Measurements from ENCODE around the gene GALNT18.

GALNT18 gene

DNA sequence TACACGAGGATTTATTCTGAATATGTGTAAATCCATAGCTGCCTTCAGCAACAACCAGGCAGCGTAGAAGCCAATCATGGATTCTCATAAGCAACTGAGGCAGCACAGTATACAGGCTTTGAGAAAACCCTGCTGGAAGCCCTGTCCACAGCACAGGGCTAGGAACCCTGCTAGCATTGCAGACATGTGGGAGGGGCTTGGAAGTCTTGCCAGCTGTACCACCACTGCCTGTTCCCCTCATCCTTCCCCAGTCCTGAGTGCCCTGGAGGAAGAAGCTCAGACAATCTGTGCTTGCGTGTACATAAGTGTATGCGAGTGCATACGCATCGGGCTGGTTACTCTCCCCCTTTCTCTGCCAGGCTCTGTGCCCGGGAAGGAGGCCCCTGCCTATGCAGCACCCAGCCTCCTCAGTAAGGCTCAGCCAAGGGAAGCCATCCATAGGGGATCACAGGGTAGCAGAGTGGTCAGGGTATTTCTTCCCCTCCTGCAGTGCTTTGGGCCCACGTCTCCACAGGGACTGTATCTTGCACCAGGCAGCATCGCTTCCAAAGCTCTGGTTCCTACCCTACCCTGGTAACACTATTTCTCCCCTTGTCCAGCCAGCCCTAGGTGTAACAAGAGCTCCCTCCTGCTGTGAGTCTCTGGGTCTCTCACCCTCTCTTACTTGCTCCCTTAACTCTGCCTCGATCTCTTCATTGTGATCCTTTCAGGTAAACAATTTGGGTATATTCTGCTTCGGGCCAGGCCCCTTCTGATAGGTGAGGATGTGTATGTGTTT, 90.5 kb downstream of the GALNT18 start:
- no peak for DNase-seq

DNA sequence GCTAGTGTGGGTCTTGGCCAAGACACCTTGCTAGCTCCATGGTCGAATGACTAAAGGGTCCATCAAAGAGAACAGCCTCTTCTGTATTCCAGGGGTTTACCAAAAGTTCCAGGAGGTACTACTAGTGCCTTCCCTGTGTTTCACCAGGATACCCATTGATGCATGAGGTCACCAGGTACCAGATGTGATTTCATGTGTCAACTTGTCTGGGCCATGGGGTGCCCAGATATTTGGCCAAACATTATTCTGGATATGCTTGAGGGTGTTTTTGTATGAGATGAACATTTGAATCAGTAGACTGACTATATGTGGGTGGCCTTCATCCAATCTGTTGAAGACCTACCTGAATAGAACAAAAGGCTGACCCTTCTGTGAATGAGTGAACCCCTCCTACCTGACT, 92.8 kb downstream of the GALNT18 start:
- no peak for DNase-seq

DNA sequence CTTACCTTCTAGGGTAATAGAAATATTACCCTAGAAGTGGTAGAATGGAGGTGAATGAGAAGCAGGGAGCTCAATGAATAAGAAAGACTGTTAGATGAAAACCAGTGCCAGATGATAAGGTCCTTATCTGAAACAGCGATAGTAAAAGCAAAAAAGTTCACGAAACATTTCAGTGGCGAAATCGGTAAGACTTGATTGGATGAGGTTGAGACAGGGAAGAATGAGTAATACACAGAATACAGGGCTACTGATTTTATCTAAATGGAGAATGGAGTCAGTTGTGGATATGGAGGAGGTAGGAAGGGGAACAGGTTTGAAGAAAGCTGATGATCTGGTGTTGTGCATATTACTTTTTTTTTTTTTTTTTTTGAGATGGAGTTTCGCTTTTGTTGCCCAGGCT, 96.5 kb downstream of the GALNT18 start:
- no peak for DNase-seq

DNA sequence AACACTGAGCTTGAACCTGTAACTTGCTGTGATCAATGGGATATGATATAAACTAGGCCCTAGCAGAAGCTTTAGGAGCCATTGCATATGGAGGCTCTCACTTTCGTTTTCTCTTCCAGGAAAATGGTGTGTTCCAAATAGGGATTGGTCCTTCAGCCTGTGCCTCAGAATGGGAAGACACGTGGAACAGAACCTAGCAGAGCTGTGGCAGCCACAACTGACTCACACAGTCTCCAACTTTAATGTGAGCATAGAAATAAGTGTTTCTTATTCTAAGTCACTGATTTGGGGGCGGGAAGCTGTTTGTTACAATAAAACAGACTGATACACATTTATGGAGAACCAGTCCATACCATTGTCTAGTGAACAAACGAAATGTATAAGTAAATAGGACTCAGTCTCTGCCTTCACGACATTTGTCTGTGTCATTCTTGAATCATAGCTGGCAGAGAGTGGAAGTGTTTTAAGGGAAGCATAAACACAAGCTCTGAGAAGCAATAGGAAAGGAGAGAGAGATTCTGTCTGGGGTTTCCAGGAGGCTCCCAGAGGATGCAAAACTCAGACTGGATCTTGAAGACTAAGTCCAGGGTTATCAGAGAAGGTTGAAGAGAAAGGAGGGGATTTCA, 97.3 kb downstream of the GALNT18 start:
- no peak for DNase-seq

DNA sequence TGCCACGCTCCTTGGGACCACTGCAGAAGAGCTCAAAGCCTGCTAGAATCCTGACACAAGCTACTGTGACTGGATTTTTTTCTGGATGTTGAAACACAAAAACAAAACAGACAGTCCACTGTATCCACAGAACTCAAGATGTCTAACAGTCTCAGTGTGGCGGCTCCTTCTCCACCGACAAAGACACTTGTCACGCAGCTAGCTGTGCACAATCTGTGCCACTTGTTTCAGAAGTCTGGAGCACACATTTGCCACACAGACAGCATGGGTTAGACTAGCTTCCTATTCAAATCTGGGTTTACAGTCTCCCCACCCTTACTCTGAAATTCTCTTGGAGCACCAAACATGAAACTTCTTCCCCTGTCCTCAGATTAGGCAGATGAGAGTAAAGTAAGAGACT, 99.2 kb downstream of the GALNT18 start:
- no peak for DNase-seq

DNA sequence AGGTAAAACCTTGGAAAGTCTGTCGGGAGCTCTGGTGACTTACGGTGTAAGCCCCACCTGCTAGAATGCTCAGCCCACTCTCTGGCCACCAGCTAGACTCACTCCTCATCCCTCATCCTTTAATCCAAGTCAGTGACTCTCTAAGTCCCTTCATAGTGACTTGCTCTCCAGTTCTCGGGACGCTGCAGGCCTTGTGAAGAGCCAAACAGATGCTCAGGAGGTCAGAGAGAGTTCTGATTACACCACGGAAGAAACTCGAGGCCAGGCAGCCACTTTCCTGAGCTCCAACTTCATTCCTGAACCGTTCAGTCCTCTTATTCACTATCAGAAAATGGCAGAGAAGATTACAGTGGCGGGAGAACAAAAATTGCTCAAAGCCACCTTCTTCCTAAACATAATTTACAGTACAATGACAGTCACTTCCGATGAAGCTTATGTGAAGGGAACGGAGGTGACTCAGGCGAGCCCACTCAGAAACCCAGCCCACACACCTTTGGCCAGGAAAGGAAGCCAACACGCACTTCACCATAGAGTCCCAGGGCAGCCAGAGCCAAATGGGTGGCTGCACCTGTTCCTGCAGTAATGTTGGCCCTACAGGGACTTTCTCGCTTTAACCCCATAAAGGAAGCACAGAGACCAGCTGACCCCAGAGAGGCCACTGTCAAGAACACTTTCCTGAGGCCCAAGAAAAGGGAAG, 100.4 kb downstream of the GALNT18 start:
- DNase-seq = no peak

DNA sequence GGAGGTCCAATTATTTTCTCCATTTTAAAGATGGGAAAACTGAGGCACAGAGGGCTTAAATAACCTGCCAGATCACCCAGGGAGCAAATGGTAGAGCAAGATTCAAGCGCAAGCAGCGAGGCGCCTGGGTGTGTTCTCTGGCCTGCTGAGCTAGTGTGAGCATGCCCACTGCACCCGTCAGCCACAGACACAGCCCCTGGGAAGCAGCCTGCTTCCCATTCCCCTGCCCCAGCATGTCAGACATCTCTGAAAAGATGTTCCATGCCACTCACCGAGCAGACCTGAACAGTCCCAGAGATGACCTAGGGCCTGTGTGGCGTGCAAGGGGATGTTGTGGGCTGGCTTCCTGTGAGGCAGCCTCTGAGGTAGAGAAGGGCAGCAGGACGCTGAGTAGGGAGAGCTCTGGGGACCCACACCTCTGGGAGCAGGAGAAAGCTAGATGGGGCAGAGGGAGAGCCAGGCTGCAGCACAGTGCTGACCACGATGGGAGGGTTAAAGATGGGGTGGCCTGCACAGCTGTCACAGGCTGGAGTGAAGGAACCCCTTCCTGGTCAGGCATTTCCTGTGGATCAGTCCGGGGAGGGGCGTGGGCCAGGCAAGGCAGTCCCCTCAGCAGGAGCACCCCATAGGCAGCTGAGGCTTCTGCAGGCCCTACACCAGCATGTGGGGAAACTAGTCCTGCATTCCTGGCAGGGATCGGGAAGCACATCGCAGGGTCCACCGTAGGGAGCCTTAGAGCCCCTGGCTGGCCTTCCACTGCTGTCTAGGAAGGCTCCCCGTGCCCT, 101.4 kb downstream of the GALNT18 start:
- DNase-seq = no peak

DNA sequence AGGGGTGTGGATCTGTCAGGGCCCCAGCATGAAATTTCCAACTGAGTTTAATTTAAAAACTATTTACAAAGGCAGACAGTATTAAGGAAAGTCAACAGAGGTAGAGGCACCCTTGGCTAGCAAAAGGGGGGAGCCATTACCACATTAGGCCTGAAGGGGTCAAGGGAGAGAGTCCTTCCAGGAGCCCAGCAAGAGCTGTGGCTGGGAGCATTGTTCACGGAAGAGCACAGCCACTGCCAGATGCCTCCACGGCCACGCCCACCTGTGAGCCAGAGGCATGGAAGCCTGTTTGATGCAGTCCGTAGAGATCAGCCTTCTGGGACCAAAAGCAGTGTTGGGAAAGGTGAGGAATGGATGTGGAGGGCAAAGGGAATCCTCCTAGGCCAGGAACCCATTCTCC, 102.6 kb downstream of the GALNT18 start:
- DNase-seq = no peak

DNA sequence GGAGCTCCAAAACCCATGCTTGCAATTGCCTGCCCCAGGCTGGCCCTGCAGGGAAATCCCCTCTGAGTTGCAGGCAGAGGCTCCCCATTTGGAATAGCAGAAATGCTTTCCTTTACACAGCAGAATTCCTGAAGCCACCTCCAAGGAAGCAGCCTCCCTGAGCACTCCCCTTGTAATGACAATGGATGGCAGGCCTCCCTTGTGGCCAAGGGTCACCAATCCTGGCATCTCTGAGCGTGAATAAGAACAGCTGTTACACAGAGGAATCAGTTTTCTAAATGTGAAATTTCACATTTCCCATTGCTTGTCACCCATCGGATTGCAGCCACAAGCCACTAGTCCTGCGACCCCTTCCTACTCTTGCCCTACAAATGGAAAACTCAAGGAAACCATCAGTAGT, 107.6 kb downstream of the GALNT18 start:
- no peak for DNase-seq

DNA sequence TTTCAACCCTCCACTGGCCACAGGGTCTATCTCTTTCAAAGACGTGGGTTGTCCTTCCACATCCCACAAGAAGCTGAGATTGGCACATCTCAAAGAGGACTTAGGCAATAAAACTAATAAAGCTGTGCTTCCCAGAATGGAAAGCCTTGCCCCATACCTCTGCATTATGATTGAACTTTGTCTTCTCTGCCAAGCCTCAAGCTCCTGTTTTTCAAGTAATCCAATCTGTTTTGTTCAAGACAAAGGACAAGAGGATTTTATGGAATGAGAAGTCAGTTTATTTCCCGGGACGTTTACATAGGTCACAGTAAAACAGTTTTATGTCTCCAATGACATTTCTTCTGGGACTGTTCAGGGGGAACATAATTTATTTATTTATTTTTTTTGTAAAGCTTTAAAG, 108.4 kb downstream of the GALNT18 start:
- no peak for DNase-seq

DNA sequence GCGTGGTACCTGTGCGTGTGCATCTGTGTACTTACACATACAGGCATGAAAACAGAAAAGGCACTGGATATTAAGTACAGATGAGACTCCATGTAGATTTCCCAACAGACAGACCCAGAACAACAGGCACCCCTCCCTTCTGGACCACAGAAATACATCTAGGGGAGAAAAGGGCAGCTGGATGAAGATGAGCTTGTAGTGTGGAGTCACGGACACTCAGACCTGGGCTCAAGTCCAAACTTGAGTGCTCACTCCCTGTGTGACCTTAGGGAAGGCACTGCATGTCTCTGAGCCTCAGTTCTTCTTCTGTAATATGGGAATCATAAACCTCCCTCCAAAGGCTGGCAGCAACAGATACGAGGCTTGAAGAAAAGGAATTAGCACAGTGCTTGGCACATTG, 108.9 kb downstream of the GALNT18 start:
- no peak for DNase-seq

DNA sequence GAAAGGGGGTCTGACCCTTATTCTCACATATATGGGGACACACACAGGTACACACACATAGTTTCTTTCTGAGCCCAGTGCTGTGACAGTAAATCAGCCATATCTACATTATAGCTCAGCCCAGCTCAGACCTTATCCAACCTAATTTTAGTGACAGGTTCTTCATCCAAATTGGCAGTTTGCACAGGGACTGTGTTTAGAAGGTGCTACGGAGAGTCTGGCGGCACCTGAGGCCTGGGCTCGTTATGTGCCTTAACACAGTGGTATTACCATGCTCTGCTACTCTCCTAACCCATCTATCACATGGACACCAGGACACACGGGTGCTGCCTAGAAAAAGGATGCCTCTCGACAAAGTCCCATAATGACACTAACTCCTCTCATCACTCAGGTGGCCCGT, 109.3 kb downstream of the GALNT18 start:
- DNase-seq = no peak

DNA sequence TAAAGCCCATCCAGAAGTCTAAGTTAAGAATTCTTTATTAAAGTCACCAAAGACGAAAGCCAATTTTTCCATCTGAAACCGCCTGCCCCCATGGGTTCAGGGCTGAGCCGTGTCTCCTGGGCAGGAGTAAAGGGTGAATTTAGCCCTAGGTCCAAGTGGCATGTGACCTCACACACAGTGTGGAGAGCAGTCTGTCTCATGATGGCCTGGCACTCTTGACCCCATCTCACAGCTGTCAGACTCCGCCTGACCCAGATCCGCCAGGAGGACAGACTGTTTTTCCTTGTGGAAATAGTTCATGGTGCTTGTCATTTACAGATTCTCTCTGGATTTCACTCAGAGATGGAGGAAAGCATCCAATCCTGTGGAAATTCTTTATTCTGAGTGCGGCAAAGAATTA, 109.7 kb downstream of the GALNT18 start:
- no peak for DNase-seq

DNA sequence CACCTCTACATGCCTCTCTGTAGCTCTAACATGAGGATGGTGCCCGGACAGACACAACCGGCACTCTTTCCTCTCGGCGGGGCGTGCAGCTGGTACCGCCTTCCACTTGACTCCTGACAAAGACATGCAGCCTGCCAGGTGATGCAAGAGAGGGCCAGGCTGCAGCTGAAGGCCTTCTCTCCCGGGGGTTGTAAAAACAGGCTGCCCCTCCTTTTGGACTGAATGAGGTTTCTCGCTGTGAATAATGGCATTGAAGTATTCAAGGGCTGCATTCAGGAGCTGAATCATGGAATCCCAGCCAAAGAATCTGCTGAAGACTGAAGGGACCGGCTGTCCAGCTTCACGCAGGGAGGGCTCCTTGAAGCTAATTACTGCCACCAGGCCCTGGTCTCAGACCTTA, 110.9 kb downstream of the GALNT18 start:
- DNase-seq = no peak

DNA sequence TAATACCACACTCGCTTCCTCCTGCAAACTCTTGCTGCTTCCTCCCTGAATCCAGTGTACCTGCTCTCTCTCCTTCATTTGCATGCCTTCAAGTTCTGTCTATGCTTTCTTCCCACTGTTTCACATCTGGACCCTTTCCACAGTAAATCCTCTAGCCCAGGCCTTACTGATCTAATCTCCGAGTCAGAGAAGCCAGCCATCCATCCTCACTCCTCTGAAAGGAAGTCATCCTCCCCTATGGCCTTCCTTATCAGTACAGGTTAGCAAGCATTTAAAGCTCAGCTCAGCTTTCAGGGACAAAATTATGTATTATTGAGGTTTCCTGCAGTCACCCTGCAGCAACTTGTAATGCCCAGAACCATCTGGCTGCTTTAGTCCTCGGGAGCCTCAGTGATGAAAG, 116.1 kb downstream of the GALNT18 start:
- DNase-seq = no peak

DNA sequence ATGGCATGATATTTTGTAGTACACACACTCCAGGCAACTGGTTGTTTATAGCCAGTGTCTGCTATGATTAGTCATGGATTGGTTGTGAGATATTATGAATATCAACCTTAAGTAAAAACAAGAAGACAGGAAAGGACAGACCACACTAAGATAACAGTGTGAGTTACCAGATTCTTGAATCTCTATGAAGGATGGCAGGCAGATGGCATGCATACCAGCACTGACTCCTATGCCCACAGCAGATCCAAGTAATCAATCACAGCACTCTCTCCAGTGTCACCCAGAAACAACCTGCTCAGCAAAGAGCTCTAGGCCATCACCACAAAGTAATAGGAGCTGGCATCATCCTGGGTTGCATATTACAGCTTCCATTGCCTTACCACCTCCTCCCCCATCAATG, 116.6 kb downstream of the GALNT18 start:
- no peak for DNase-seq

DNA sequence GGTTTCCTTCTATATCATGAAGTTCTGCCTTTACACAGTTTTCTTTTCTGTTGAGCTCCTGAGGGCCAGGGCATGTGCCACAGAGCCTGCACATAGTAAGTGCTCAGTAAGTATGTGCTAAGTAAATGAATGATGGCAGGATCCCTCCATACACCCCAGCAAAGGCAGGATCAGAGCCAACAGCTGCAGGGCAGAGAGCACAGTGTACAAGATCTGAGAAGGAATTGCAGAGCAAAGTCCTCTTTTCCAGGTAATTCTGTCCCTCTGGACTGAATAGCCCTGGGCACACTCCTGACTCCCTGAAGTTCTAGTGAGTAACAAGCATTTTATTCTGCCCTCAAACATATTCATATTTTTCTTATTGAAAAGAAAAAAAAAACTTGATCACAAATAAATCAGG, 117.7 kb downstream of the GALNT18 start:
- no peak for DNase-seq

DNA sequence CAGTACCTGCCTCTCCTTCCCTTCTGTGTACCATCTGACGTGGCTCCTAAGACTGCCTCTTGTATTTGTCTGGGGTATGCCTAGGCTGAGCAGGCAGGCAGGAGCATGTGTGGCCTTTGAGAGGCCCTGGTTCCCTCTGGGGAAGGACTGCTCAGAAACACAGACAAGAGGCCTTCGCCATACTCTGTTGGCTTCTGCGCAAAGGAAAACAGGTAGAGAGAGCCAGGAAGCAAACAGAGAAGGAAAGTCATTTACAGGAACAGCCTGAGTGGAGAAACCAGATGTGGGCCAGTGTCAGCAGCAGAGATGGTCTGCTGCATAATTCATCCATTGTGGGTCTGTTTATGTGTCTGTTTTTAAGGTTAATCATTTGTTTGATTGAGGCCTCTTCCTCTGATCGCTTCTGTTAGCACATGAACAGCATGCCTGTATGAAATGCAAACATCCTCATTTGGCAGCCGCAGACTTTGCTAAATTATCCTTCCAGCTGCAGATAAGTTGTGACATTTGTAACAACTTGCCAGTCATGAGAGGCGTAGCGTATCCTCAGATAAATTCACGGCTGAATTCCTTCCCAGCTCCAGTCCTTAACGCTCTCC, 119.4 kb downstream of the GALNT18 start:
- DNase-seq = no peak

DNA sequence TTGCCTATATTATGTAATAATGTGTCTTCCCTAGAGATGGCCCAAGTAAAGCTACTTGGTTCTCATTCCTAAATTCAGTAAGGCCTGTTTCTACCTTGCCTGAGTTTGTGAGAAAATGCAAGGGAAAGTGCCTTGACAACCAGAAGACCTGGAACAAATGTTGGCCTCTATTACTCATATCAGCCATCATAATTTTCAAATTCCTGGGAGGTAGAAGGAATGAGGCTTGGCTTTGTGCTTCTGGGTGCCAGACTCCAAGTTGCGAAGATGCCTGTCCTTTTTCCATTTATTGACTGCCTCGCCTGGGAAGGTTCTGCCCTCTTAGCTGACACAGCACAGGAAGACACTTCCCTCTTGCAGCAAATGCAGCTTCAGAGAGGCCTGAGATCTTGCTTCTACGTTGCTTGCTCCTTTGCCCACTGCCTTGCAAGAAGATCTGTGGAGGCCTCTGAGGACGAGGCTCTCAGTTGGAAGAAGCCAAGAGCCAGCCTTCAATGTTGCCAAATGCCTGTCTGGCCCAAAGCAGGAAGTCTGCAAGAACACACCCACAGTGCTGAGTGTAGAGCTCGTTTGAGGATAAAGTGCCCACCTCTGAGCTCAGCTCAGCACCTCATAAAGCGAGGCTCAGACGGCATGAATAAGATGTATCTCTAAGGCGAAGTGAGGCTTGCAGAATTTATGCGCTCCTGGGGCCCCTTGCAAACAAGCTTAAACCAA, 120.1 kb downstream of the GALNT18 start:
- no peak for DNase-seq

DNA sequence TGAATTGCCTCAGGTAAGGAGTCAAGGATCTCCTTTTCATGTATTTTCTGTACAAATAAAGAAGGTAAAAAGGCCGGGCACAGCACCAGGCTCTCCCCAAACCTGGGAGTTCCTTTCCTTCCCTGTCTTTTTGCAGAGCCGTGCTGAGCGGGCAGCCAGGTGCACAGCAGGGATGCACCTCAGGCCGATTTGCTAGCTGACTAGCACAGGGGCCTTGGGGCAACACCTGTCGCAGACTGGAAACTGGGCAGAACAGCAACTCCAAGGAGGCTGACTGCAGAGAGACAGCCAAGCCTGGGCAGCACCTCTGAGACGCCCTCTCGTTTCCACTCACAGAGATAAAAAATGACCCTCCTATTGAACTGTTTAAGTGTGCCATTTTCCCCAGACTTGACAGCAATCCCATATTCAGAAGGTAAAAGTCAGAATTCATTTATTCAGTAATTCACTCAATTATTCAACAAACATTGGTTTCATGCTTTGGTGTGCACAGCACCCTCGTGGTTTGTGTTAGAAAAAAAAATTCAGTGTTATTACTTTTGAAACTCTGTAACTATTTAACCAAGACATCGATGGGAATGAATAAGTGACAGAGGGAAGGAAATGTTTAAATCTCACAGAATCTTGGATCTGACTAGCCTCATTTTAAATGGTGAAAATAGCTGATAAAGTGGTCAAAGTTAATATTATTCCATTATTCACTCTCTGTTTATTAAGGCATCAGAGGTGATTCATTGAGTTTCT, 120.9 kb downstream of the GALNT18 start:
- no peak for DNase-seq

DNA sequence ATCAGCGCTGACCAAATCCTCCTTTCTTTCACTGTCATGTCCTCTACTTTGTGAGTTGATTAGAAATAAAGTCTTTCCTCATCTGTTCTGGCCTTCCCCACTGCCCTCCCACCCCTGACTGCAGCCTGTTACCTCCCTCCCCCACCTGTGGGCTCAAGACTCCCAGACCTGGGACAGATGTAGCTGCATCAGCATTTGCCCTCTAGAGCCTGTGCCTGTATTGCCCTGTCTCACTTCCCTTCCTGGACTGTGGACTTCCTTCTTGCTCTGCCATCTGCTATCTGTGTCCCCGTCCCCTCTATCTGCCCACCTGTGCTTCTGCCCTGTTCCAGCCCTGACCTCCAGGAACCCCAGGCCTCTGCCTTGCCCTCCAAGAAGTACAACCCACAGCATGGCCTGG, 122.5 kb downstream of the GALNT18 start:
- no peak for DNase-seq

All from right kidney (tissue), 1 donor.